A549 (cell line): Measurements from ENCODE around the gene CLPTM1. TPM values are rescaled to one million over a fixed set of nuclear protein-coding genes. Genes with fewer than 3 reads are reported as not detected.
"Not testable (repeated sequence)": the region's sequence is repeated elsewhere in the genome, so short reads cannot be mapped to it uniquely, and the experiment has no call there.

Source experiments
- ATAC-seq, 2 experiments: fragments of 200-7000 bp in 1 of 2; fragments of >200 bp in 1 of 2; cut with Nextera tagmentation in 1 of 2; cut with Tn5 transposase in 1 of 2; 3 replicates each; pipeline versions ENCODE4 v1.8.0 to v1.9.1; 2018 to 2020; ENCODE audit warnings: mild to moderate bottlenecking in 1 of 2, moderate library complexity in 1 of 2
- CTCF ChIA-PET: fragments of 300-600 bp; sonication (Branson Sonifier 250); formaldehyde crosslinking; extraction: SDS; loops from one replicate; lab custom pipeline; 2021; ENCODE audit warnings: antibody characterized with exemption, inconsistent platforms; lab: Yijun Ruan, JAX
- POLR2A ChIA-PET: fragments of 350-600 bp; formaldehyde crosslinking; extraction: SDS; loops from one replicate; lab custom pipeline; 2021; ENCODE audit warnings: antibody characterized with exemption, inconsistent platforms; lab: Yijun Ruan, JAX
- DNase-seq, 2 experiments: peaks; one replicate each; pipeline versions ENCODE4 v3.0.0 to v3.0.0-alpha.2; 2011 to 2016; ENCODE audit warnings: low read depth in 1 of 2, low spot score in 1 of 2
- FAIRE-seq: peaks from 2 replicates; lab custom pipeline; 2011; peaks lifted over from hg19 to GRCh38; lab: Jason Lieb, UNC
- H3K27ac ChIP-seq, 2 experiments: fragments of >200 bp; sonication (Bioruptor Twin); formaldehyde crosslinking; 3 replicates each; pipeline ENCODE4 v1.5.1; 2016 to 2017
- H3K4me1 ChIP-seq: fragments of >200 bp; sonication (Bioruptor Twin); formaldehyde crosslinking; 3 replicates; pipeline ENCODE4 v1.6.1; 2016
- H3K4me2 ChIP-seq: fragments of >200 bp; sonication (Bioruptor Twin); formaldehyde crosslinking; 3 replicates; pipeline ENCODE4 v1.6.1; 2016
- H3K4me3 ChIP-seq: fragments of >200 bp; sonication (Bioruptor Twin); formaldehyde crosslinking; 3 replicates; pipeline ENCODE4 v1.5.1; 2016
- H3K9me3 ChIP-seq: fragments of >200 bp; sonication (Bioruptor Twin); formaldehyde crosslinking; 3 replicates; pipeline ENCODE4 v1.6.1; 2016
- BHLHE40 ChIP-seq: IDR thresholded peaks from 2 replicates; pipeline ENCODE4 v1.6.1; 2012; ENCODE audit warnings: low read depth, low read length, inconsistent platforms
- CEBPB ChIP-seq, 2 experiments: fragments of >200 bp in 1 of 2; sonication (Bioruptor Twin) in 1 of 2; formaldehyde crosslinking in 1 of 2; IDR thresholded peaks; 2 replicates each; pipeline ENCODE4 v1.6.1; 2012 to 2016
- CHD4 ChIP-seq: fragments of 200-600 bp; sonication (generic); IDR thresholded peaks from 2 replicates; pipeline ENCODE4 v1.6.1; 2016; ENCODE audit warnings: antibody characterized with exemption, mild to moderate bottlenecking, borderline replicate concordance
- EHF ChIP-seq: fragments of 250-450 bp; sonication (Bioruptor Pico); IDR thresholded peaks from 2 replicates; pipeline ENCODE4 v1.5.0; 2020; ENCODE audit warnings: mild to moderate bottlenecking
- FOSL2 ChIP-seq, 2 experiments: fragments of 450-650 bp in 1 of 2; fragments of >200 bp in 1 of 2; sonication (Bioruptor Twin) in 1 of 2; formaldehyde crosslinking; IDR thresholded peaks; 2 replicates each; pipeline versions ENCODE4 v1.5.0 to v1.6.1; 2016 to 2020; ENCODE audit warnings: mild to moderate bottlenecking in 1 of 2, moderate library complexity in 1 of 2
- HEYL ChIP-seq: fragments of 250-450 bp; sonication (Bioruptor Pico); IDR thresholded peaks from 2 replicates; pipeline ENCODE4 v1.8.0; 2021; ENCODE audit warnings: mild to moderate bottlenecking, moderate library complexity
- HOXB5 ChIP-seq: fragments of 250-450 bp; sonication (Bioruptor Pico); IDR thresholded peaks from 2 replicates; pipeline ENCODE4 v1.5.0; 2020; ENCODE audit warnings: mild to moderate bottlenecking, moderate library complexity
- JUN ChIP-seq, 2 experiments: fragments of >200 bp; sonication (Bioruptor Twin); formaldehyde crosslinking; IDR thresholded peaks; 2 replicates in 1 of 2; 3 replicates in 1 of 2; pipeline ENCODE4 v1.6.1; 2016 to 2017
- KDM1A ChIP-seq: fragments of 200-600 bp; sonication (generic); IDR thresholded peaks from 2 replicates; pipeline ENCODE4 v1.6.1; 2016; ENCODE audit warnings: low read depth, mild to moderate bottlenecking
- MAFK ChIP-seq: fragments of 450-650 bp; IDR thresholded peaks from 2 replicates; pipeline ENCODE4 v1.6.1; 2014; ENCODE audit not compliant: partially characterized antibody
- MYC ChIP-seq: IDR thresholded peaks from 2 replicates; pipeline ENCODE4 v1.6.1; 2012; ENCODE audit warnings: mild to moderate bottlenecking, inconsistent platforms, low read length, improper control_type of control experiment, borderline replicate concordance
- NPAS2 ChIP-seq: fragments of 250-450 bp; sonication (Bioruptor Pico); IDR thresholded peaks from 2 replicates; pipeline ENCODE4 v1.8.0; 2022; ENCODE audit warnings: mild to moderate bottlenecking, moderate library complexity, borderline replicate concordance
- NR3C1 ChIP-seq: fragments of >200 bp; sonication (Bioruptor Twin); formaldehyde crosslinking; IDR thresholded peaks from 3 replicates; pipeline ENCODE4 v1.6.1; 2017
- PHF8 ChIP-seq: fragments of 200-600 bp; sonication (generic); IDR thresholded peaks from 2 replicates; pipeline ENCODE4 v1.6.1; 2016; ENCODE audit warnings: low read depth, mild to moderate bottlenecking, antibody characterized with exemption, moderate library complexity, borderline replicate concordance
- POLR2AphosphoS2 ChIP-seq: conservative IDR thresholded peaks from 2 replicates; pipeline ENCODE4 v1.6.1; 2012; ENCODE audit warnings: low read length, improper control_type of control experiment, inconsistent platforms
- SMC3 ChIP-seq: fragments of >200 bp; sonication (Bioruptor Twin); formaldehyde crosslinking; IDR thresholded peaks from 3 replicates; pipeline ENCODE4 v1.6.1; 2018; ENCODE audit warnings: inconsistent platforms
- SREBF2 ChIP-seq: fragments of 450-650 bp; IDR thresholded peaks from 2 replicates; pipeline ENCODE4 v1.6.1; 2014; ENCODE audit warnings: mild to moderate bottlenecking, moderate library complexity
- TP53 ChIP-seq: fragments of 250-450 bp; sonication (Bioruptor Pico); IDR thresholded peaks from 2 replicates; pipeline ENCODE4 v1.5.0; 2021; ENCODE audit warnings: mild to moderate bottlenecking, moderate library complexity
- ZC3H11A ChIP-seq: fragments of 450-650 bp; IDR thresholded peaks from 2 replicates; pipeline ENCODE4 v1.6.1; 2014; ENCODE audit warnings: antibody characterized with exemption, mild to moderate bottlenecking
- ZFP36 ChIP-seq: fragments of 450-650 bp; IDR thresholded peaks from 2 replicates; pipeline ENCODE4 v1.6.1; 2014; ENCODE audit warnings: borderline replicate concordance; ENCODE audit not compliant: partially characterized antibody
- ZNF302 ChIP-seq: fragments of 250-450 bp; sonication (Bioruptor Pico); IDR thresholded peaks from 2 replicates; pipeline ENCODE4 v1.9.0; 2021; ENCODE audit warnings: inconsistent platforms, mild to moderate bottlenecking, moderate library complexity
- WGBS: methylation state at CpG from one replicate; pipeline ENCODE4 v1.1.6; 2017; ENCODE audit errors: missing lambda C conversion rate; 5-methylcytosine and 5-hydroxymethylcytosine counted together
- polyA plus RNA-seq, 4 experiments: library from polyadenylated mRNA; depleted of rRNA in 3 of 4; stranded (reverse); fragments of >200 nt; fragmentation: RNase III in 1 of 4; extraction: RNeasy Plus Mini Kit Qiagen cat#74134 plus additional on column Dnase treatment in 1 of 4; gene quantifications; 2 replicates in 3 of 4; 3 replicates in 1 of 4; pipeline ENCODE4 v1.2.3, GENCODE V29; 2011 to 2017
- TF ChIP-seq, protein P1 (sequence below): fragments of >200 bp; sonication (Bioruptor Twin); formaldehyde crosslinking; IDR thresholded peaks from 3 replicates; pipeline ENCODE4 v1.6.1; 2016
- TF ChIP-seq, protein P2 (sequence below): fragments of 250-450 bp; sonication (Bioruptor Pico); IDR thresholded peaks from 2 replicates; pipeline ENCODE4 v1.5.0; 2021; ENCODE audit warnings: mild to moderate bottlenecking, moderate library complexity, borderline replicate concordance
- TF ChIP-seq, protein P3 (sequence below): fragments of >200 bp; sonication (Bioruptor Twin); formaldehyde crosslinking; IDR thresholded peaks from 2 replicates; pipeline ENCODE4 v1.6.1; 2016

The CLPTM1 gene
- polyA plus RNA-seq, 2 of the 4 experiments (the other 2 are of a cell fraction): 99.3 to 188 TPM

DNA sequence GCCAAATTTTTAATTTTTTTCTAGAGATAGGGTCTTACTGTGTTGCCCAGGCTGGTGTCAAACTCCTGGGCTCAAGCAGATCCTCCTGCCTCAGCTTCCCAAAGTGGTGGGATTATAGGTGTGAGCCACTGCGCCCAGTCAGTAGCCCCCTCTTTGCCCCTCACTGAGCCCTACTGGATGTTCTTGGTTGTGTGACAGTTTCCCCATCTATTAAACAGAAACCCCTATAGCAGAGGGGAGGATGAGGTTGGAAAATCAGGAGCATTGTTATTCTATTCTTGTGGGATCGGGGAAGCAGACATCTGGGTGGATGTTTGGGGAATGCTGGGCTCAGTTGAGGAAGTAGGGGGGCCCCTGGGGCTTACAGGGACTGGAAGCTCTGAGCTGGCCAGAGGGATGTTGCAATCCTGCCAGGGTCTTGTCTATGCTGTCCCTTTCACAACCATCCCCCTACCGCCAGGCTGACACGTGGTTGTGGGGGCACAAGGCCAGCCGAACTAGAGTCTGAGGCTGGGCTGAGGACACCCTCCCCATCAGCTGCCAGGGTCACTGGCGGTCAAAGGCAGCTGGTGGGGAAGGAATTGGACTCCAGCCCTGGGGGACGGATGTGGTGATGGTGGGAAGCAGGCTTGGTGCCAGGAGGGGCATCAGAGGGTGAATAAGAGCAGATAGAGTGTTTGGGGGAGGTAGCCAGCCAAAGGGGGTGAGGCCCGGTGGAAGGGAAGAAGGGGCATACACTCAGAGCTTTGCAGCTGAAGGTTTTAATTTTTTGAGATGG, 29.9 kb upstream of the CLPTM1 start:
- DNase-seq (no peak), ATAC-seq (no peak), FAIRE-seq (no peak)
- POLR2A ChIA-PET: no interaction called here
- Histone ChIP-seq H3K9me3 (no peaks in the 10 kb centered on the region), H3K4me2 (no peak overlapping the region), H3K27ac (no peak overlapping the region), H3K4me1 (peaks cover 15% of the 10 kb centered on the region; the same call in 2 of the 3 replicates), H3K4me3 (no peak overlapping the region)
- no peak for TF ChIP-seq CEBPB (IDR thresholded peaks at IDR 0.05)
- TF ChIP-seq JUN (IDR thresholded peaks at IDR 0.05): no peak
- no peak for TF ChIP-seq FOSL2 (IDR thresholded peaks at IDR 0.05)
- no peak for TF ChIP-seq FOSL2 (CRISPR knock-in tag; IDR thresholded peaks at IDR 0.05)
- no peak for TF ChIP-seq ZC3H11A
- TF ChIP-seq BHLHE40: no peak
- TF ChIP-seq, protein P1, sequence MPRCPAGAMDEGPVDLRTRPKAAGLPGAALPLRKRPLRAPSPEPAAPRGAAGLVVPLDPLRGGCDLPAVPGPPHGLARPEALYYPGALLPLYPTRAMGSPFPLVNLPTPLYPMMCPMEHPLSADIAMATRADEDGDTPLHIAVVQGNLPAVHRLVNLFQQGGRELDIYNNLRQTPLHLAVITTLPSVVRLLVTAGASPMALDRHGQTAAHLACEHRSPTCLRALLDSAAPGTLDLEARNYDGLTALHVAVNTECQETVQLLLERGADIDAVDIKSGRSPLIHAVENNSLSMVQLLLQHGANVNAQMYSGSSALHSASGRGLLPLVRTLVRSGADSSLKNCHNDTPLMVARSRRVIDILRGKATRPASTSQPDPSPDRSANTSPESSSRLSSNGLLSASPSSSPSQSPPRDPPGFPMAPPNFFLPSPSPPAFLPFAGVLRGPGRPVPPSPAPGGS: no peak
- TF ChIP-seq, protein P2, sequence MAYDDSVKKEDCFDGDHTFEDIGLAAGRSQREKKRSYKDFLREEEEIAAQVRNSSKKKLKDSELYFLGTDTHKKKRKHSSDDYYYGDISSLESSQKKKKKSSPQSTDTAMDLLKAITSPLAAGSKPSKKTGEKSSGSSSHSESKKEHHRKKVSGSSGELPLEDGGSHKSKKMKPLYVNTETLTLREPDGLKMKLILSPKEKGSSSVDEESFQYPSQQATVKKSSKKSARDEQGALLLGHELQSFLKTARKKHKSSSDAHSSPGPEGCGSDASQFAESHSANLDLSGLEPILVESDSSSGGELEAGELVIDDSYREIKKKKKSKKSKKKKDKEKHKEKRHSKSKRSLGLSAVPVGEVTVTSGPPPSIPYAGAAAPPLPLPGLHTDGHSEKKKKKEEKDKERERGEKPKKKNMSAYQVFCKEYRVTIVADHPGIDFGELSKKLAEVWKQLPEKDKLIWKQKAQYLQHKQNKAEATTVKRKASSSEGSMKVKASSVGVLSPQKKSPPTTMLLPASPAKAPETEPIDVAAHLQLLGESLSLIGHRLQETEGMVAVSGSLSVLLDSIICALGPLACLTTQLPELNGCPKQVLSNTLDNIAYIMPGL (CRISPR knock-in tag): no peak
- no peak for TF ChIP-seq EHF
- TF ChIP-seq SREBF2: no peak
- TF ChIP-seq HEYL (CRISPR knock-in tag): no peak
- WGBS: 87% methylated on average over 8 of the region's 8 CpGs
- CTCF ChIA-PET: interaction anchor here (0.6 to 3.4 kb wide), 9 partner anchors 11 to 134 kb away, joined by 3 to 22 read pairs (median 4); partner anchors contain the start of gene APOC1

DNA sequence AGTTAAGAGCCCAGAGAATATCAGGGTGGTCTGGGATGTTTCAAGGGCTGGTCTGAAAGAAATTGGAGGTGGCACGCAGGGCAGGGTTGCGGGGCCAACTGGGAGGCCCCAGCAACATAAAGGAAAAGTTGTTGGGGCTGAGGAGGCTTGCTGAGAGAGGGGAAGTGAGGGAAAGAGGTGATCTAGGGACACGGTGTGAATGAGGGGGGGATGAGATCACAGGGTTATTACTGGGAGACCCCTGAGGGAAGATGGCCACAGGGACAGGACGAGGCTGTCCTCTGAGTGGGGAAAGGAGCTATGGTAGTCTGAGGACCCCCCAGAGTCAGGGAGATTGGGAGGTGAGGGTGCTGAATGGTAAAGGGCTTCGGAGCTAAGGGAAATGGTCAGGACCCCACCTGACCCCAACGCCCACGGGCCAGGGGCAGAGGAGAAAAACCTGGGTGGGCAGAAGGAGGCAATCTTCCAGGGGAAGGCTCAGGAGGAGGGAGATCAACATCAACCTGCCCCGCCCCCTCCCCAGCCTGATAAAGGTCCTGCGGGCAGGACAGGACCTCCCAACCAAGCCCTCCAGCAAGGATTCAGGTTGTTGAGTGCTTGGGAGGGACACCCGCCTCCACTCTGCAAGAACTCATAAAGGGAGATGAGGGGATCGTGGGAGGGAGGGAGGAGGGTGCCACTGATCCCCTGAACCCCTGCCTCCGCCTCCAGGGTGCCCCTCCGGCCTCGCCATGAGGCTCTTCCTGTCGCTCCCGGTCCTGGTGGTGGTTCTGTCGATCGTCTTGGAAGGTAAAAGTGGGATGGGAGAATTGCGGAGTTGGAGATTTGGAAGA, 28.7 kb upstream of the CLPTM1 start:
- WGBS: 41% methylated on average over 18 of the region's 19 CpGs
- Histone ChIP-seq H3K4me1 (peaks cover 15% of the 10 kb centered on the region; the same call in 2 of the 3 replicates), H3K27ac (peak overlapping the region; percentile 62 to 80), H3K4me2 (peak overlapping the region; percentile 85), H3K4me3 (peak overlapping the region; percentile 34)
- peak; percentile 67 for FAIRE-seq
- peak; percentile 65 to 79 for ATAC-seq
- not testable (repeated sequence) for DNase-seq, H3K9me3 ChIP-seq
- ChIA-PET POLR2A (interaction anchor here (1.2 kb wide), 1 partner anchor 11 kb away, joined by 6 read pairs; no protein-coding TSS in a partner anchor), CTCF (interaction anchor here (0.6 to 3.4 kb wide), 8 partner anchors 8 to 133 kb away, joined by 3 to 22 read pairs (median 5); partner anchors contain the start of gene APOC1)
- peak; percentile 33 for TF ChIP-seq ZFP36

DNA sequence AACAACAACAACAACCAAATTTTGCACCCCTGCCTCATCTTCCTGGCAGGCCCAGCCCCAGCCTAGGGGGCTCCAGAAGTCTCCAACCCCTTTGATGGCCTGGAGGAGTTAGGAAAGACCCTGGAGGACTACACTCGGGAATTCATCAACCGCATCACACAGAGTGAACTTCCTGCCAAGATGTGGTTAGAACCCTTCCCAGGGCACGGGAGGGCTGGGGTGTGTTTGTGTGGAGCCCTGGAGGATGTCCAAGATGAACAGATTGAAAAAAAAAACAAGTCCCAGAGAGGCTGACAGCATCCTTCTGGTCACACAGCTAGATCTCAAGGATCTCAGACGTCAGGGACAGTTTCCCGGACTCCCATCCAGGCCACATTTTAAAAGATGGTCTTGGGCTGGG, 27.4 kb upstream of the CLPTM1 start:
- DNase-seq: no peak
- Histone ChIP-seq H3K4me1 (peaks cover 15% of the 10 kb centered on the region; the same call in 2 of the 3 replicates), H3K27ac (peak overlapping the region in 1 of 2 experiments; percentile 80; a peak in 3 of 6 replicates), H3K9me3 (no peaks in the 10 kb centered on the region), H3K4me2 (no peak overlapping the region), H3K4me3 (no peak overlapping the region)
- 70% methylated on average over 5 of the region's 5 CpGs for WGBS
- ChIA-PET CTCF (interaction anchor here (0.7 to 1.8 kb wide), 2 partner anchors 9 to 42 kb away, joined by 3 to 6 read pairs; no protein-coding TSS in a partner anchor), POLR2A (no interaction called here)
- no peak for FAIRE-seq
- ATAC-seq: no peak
- TF ChIP-seq NR3C1: no peak
- TF ChIP-seq MYC: no peak
- no peak for TF ChIP-seq SMC3
- TF ChIP-seq ZFP36: no peak
- TF ChIP-seq PHF8: no peak
- TF ChIP-seq, protein P3, sequence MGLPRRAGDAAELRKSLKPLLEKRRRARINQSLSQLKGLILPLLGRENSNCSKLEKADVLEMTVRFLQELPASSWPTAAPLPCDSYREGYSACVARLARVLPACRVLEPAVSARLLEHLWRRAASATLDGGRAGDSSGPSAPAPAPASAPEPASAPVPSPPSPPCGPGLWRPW: no peak
- no peak for TF ChIP-seq JUN (IDR thresholded peaks at IDR 0.05)
- TF ChIP-seq MAFK: no peak
- no peak for TF ChIP-seq POLR2AphosphoS2
- TF ChIP-seq NPAS2 (CRISPR knock-in tag): no peak
- no peak for TF ChIP-seq CHD4
- no peak for TF ChIP-seq HOXB5 (CRISPR knock-in tag)
- no peak for TF ChIP-seq KDM1A
- no peak for TF ChIP-seq TP53 (CRISPR knock-in tag)
- TF ChIP-seq, protein P2 (CRISPR knock-in tag): no peak
- TF ChIP-seq ZNF302 (CRISPR knock-in tag): no peak
